GM23338 (cell line): ENCODE measurements around the gene HLCS. TPM values are rescaled to one million over a fixed set of nuclear protein-coding genes. Genes with fewer than 3 reads are reported as not detected.

ENCODE experiments used
- ATAC-seq: fragments of 200-7000 bp; cut with Tn5 transposase; 3 replicates; pipeline ENCODE4 v1.9.1; 2020
- DNase-seq: peaks from one replicate; pipeline ENCODE4 v3.0.0-alpha.2; 2015; ENCODE audit warnings: low spot score
- H2AFZ ChIP-seq: fragments of 200-600 bp; sonication (generic); 2 replicates; pipeline ENCODE4 v1.8.0; 2016; ENCODE audit warnings: antibody characterized with exemption, mild to moderate bottlenecking, moderate library complexity
- H3F3A ChIP-seq: fragments of 200-600 bp; sonication (generic); replicated peaks from 2 replicates; pipeline ENCODE4 v1.8.0; 2017; ENCODE audit warnings: antibody characterized with exemption, mixed run types, low read depth
- H3K27ac ChIP-seq: fragments of 200-600 bp; sonication (generic); 2 replicates; pipeline ENCODE4 v1.6.1; 2016; ENCODE audit warnings: low read depth
- H3K27me3 ChIP-seq: fragments of 200-600 bp; sonication (generic); 2 replicates; pipeline ENCODE4 v1.8.0; 2016; ENCODE audit warnings: mild to moderate bottlenecking, mixed run types, moderate library complexity; ENCODE audit not compliant: insufficient read depth
- H3K36me3 ChIP-seq: fragments of 200-600 bp; sonication (generic); 2 replicates; pipeline ENCODE4 v1.8.0; 2016; ENCODE audit warnings: mild to moderate bottlenecking; ENCODE audit not compliant: insufficient read depth
- H3K4me1 ChIP-seq: fragments of 200-600 bp; sonication (generic); 2 replicates; pipeline ENCODE4 v1.8.0; 2016; ENCODE audit warnings: mild to moderate bottlenecking, moderate library complexity; ENCODE audit not compliant: insufficient read depth
- H3K4me2 ChIP-seq: fragments of 200-600 bp; sonication (generic); 2 replicates; pipeline ENCODE4 v1.7.1; 2017; ENCODE audit warnings: mixed run types
- H3K4me3 ChIP-seq: fragments of 200-600 bp; sonication (generic); 2 replicates; pipeline ENCODE4 v1.6.1; 2016; ENCODE audit warnings: mixed run types
- H3K79me2 ChIP-seq: fragments of 200-600 bp; sonication (generic); replicated peaks from 2 replicates; pipeline ENCODE4 v1.8.0; 2017; ENCODE audit warnings: mild to moderate bottlenecking; ENCODE audit not compliant: insufficient read depth
- H3K9me2 ChIP-seq: fragments of 200-600 bp; sonication (generic); 2 replicates; pipeline ENCODE4 v1.8.0; 2017; ENCODE audit not compliant: insufficient read depth
- H4K20me1 ChIP-seq: fragments of 200-600 bp; sonication (generic); replicated peaks from 2 replicates; pipeline ENCODE4 v1.8.0; 2017; ENCODE audit warnings: mild to moderate bottlenecking; ENCODE audit not compliant: insufficient read depth
- H3K27ac Mint-ChIP-seq: 2 replicates; pipeline ENCODE4 v1.8.0; 2020; ENCODE audit warnings: inconsistent platforms, mild to moderate bottlenecking, moderate library complexity, mixed read lengths
- H3K27me3 Mint-ChIP-seq: 3 replicates; pipeline ENCODE4 v1.8.0; 2022; ENCODE audit warnings: low read depth, mild to moderate bottlenecking, moderate library complexity, mixed read lengths, inconsistent platforms; ENCODE audit not compliant: insufficient read depth, poor library complexity
- H3K36me3 Mint-ChIP-seq: 3 replicates; pipeline ENCODE4 v1.8.0; 2021; ENCODE audit warnings: low read depth, mild to moderate bottlenecking, inconsistent platforms, moderate library complexity, mixed read lengths
- H3K4me1 Mint-ChIP-seq: 3 replicates; pipeline ENCODE4 v1.8.0; 2020; ENCODE audit warnings: mild to moderate bottlenecking, inconsistent platforms, mixed read lengths
- H3K4me3 Mint-ChIP-seq: 3 replicates; pipeline ENCODE4 v1.8.0; 2021; ENCODE audit warnings: moderate library complexity, mild to moderate bottlenecking, inconsistent platforms, mixed read lengths
- H3K9me3 Mint-ChIP-seq: 3 replicates; pipeline ENCODE4 v1.8.0; 2020; ENCODE audit warnings: moderate library complexity, mild to moderate bottlenecking, inconsistent platforms, mixed read lengths
- CREB1 ChIP-seq: fragments of 250-450 bp; sonication (Bioruptor Pico); IDR thresholded peaks from 2 replicates; pipeline ENCODE4 v1.5.0; 2020; ENCODE audit warnings: low read depth, mild to moderate bottlenecking, moderate library complexity
- EZH2 ChIP-seq: fragments of 200-600 bp; sonication (generic); IDR thresholded peaks from one replicate; pipeline ENCODE4 v1.8.0; 2017; ENCODE audit warnings: antibody characterized with exemption, mild to moderate bottlenecking, low read depth; ENCODE audit not compliant: unreplicated experiment
- EZH2phosphoT487 ChIP-seq: fragments of 200-600 bp; sonication (generic); IDR thresholded peaks from one replicate; pipeline ENCODE4 v1.8.1; 2018; ENCODE audit warnings: antibody characterized with exemption; ENCODE audit not compliant: unreplicated experiment
- JUNB ChIP-seq: IDR thresholded peaks from one replicate; pipeline ENCODE4 v1.6.1; 2016; ENCODE audit warnings: antibody characterized with exemption; ENCODE audit not compliant: unreplicated experiment
- NANOG ChIP-seq: IDR thresholded peaks from 2 replicates; pipeline ENCODE4 v1.6.1; 2016; ENCODE audit warnings: antibody characterized with exemption, borderline replicate concordance
- POLR2AphosphoS5 ChIP-seq: IDR thresholded peaks from 2 replicates; pipeline ENCODE4 v1.6.1; 2016; ENCODE audit warnings: antibody characterized with exemption, low read depth
- STAT1 ChIP-seq: IDR thresholded peaks from one replicate; pipeline ENCODE4 v1.6.1; 2016; ENCODE audit warnings: antibody characterized with exemption; ENCODE audit not compliant: unreplicated experiment
- ZNF114 ChIP-seq: fragments of 250-450 bp; sonication (Bioruptor Pico); IDR thresholded peaks from 2 replicates; pipeline ENCODE4 v1.5.0; 2020; ENCODE audit warnings: mild to moderate bottlenecking, moderate library complexity
- ZNF331 ChIP-seq: fragments of 250-450 bp; sonication (Bioruptor Pico); IDR thresholded peaks from 2 replicates; pipeline ENCODE4 v1.5.0; 2020; ENCODE audit warnings: low read depth, mild to moderate bottlenecking, moderate library complexity
- polyA plus RNA-seq: library from polyadenylated mRNA; unstranded; fragments of >200 nt; fragmentation: Nextera tagmentation; extraction: Ambion mirVana; gene quantifications from 2 replicates; pipeline ENCODE4 v1.2.1, GENCODE V29; 2016
- total RNA-seq: library from RNA; depleted of rRNA; stranded (reverse); fragments of >200 nt; shearing (Covaris generic); gene quantifications from 2 replicates; pipeline ENCODE4 v1.2.3, GENCODE V29; 2014
- TF ChIP-seq, protein P1 (sequence below), 2 experiments: fragments of 200-600 bp in 1 of 2; sonication (generic) in 1 of 2; conservative IDR thresholded peaks; 2 replicates each; pipeline versions ENCODE4 v1.5.1 to v1.6.1; 2016 to 2017; ENCODE audit warnings: antibody characterized with exemption in 2 of 2, low read depth in 2 of 2, mild to moderate bottlenecking in 2 of 2, moderate library complexity in 1 of 2
- TF ChIP-seq, protein P2 (sequence below): fragments of 250-450 bp; sonication (Bioruptor Pico); IDR thresholded peaks from 2 replicates; pipeline ENCODE4 v1.5.0; 2020; ENCODE audit warnings: mild to moderate bottlenecking, moderate library complexity
- TF ChIP-seq, protein P3 (sequence below): IDR thresholded peaks from 2 replicates; pipeline ENCODE4 v1.6.1; 2016; ENCODE audit warnings: antibody characterized with exemption
- TF ChIP-seq, protein P4 (sequence below): IDR thresholded peaks from one replicate; pipeline ENCODE4 v1.6.1; 2018; ENCODE audit warnings: antibody characterized with exemption; ENCODE audit not compliant: unreplicated experiment

The HLCS gene
- total and polyA plus RNA-seq, 2 experiments from 2014 or later: 6.1 to 14.7 TPM

DNA sequence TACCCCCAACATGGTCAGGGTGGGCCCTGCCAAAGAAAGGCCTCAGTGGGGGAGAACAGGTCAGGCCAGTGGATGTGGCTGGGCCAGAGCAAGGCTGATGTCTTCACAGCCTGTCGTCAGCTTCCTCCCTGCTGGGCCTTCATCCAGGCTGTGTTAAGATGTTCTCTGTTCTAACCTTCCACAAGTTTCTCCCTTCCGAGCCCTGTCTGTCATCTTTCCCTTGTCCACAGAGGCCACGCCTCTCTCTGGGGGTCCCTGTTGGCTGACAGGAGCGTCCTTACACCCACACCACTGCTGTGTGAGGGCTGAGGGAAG, 231.3 kb downstream of the HLCS start:
- Histone ChIP-seq H3K4me1 (no peaks in the 10 kb centered on the region), H3K27me3 (no peaks in the 10 kb centered on the region), H4K20me1 (no peaks in the 10 kb centered on the region), H3K79me2 (no peaks in the 10 kb centered on the region), H3K4me3 (no peak overlapping the region), H3K27ac (no peak overlapping the region), H3K36me3 (no peaks in the 10 kb centered on the region), H3K9me2 (no peaks in the 10 kb centered on the region), H3K4me2 (no peak overlapping the region), H3F3A (no peaks in the 10 kb centered on the region), H2AFZ (no peak overlapping the region)
- DNase-seq: no peak
- no peak for ATAC-seq
- Mint-ChIP-seq H3K27me3 (peaks cover 7% of the 10 kb centered on the region), H3K9me3 (no peaks in the 10 kb centered on the region), H3K36me3 (no peaks in the 10 kb centered on the region), H3K4me3 (no peak overlapping the region), H3K27ac (no peak overlapping the region), H3K4me1 (peaks cover 8% of the 10 kb centered on the region)
- TF ChIP-seq CREB1 (CRISPR knock-in tag): no peak
- TF ChIP-seq, protein P1, sequence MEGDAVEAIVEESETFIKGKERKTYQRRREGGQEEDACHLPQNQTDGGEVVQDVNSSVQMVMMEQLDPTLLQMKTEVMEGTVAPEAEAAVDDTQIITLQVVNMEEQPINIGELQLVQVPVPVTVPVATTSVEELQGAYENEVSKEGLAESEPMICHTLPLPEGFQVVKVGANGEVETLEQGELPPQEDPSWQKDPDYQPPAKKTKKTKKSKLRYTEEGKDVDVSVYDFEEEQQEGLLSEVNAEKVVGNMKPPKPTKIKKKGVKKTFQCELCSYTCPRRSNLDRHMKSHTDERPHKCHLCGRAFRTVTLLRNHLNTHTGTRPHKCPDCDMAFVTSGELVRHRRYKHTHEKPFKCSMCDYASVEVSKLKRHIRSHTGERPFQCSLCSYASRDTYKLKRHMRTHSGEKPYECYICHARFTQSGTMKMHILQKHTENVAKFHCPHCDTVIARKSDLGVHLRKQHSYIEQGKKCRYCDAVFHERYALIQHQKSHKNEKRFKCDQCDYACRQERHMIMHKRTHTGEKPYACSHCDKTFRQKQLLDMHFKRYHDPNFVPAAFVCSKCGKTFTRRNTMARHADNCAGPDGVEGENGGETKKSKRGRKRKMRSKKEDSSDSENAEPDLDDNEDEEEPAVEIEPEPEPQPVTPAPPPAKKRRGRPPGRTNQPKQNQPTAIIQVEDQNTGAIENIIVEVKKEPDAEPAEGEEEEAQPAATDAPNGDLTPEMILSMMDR (conservative IDR thresholded peaks at IDR 0.05; ENCODE audit: low read depth in 2 of 2): no peak
- no peak for TF ChIP-seq POLR2AphosphoS5
- no peak for TF ChIP-seq EZH2phosphoT487
- no peak for TF ChIP-seq EZH2
- no peak for TF ChIP-seq NANOG
- TF ChIP-seq ZNF114: no peak
- TF ChIP-seq, protein P2, sequence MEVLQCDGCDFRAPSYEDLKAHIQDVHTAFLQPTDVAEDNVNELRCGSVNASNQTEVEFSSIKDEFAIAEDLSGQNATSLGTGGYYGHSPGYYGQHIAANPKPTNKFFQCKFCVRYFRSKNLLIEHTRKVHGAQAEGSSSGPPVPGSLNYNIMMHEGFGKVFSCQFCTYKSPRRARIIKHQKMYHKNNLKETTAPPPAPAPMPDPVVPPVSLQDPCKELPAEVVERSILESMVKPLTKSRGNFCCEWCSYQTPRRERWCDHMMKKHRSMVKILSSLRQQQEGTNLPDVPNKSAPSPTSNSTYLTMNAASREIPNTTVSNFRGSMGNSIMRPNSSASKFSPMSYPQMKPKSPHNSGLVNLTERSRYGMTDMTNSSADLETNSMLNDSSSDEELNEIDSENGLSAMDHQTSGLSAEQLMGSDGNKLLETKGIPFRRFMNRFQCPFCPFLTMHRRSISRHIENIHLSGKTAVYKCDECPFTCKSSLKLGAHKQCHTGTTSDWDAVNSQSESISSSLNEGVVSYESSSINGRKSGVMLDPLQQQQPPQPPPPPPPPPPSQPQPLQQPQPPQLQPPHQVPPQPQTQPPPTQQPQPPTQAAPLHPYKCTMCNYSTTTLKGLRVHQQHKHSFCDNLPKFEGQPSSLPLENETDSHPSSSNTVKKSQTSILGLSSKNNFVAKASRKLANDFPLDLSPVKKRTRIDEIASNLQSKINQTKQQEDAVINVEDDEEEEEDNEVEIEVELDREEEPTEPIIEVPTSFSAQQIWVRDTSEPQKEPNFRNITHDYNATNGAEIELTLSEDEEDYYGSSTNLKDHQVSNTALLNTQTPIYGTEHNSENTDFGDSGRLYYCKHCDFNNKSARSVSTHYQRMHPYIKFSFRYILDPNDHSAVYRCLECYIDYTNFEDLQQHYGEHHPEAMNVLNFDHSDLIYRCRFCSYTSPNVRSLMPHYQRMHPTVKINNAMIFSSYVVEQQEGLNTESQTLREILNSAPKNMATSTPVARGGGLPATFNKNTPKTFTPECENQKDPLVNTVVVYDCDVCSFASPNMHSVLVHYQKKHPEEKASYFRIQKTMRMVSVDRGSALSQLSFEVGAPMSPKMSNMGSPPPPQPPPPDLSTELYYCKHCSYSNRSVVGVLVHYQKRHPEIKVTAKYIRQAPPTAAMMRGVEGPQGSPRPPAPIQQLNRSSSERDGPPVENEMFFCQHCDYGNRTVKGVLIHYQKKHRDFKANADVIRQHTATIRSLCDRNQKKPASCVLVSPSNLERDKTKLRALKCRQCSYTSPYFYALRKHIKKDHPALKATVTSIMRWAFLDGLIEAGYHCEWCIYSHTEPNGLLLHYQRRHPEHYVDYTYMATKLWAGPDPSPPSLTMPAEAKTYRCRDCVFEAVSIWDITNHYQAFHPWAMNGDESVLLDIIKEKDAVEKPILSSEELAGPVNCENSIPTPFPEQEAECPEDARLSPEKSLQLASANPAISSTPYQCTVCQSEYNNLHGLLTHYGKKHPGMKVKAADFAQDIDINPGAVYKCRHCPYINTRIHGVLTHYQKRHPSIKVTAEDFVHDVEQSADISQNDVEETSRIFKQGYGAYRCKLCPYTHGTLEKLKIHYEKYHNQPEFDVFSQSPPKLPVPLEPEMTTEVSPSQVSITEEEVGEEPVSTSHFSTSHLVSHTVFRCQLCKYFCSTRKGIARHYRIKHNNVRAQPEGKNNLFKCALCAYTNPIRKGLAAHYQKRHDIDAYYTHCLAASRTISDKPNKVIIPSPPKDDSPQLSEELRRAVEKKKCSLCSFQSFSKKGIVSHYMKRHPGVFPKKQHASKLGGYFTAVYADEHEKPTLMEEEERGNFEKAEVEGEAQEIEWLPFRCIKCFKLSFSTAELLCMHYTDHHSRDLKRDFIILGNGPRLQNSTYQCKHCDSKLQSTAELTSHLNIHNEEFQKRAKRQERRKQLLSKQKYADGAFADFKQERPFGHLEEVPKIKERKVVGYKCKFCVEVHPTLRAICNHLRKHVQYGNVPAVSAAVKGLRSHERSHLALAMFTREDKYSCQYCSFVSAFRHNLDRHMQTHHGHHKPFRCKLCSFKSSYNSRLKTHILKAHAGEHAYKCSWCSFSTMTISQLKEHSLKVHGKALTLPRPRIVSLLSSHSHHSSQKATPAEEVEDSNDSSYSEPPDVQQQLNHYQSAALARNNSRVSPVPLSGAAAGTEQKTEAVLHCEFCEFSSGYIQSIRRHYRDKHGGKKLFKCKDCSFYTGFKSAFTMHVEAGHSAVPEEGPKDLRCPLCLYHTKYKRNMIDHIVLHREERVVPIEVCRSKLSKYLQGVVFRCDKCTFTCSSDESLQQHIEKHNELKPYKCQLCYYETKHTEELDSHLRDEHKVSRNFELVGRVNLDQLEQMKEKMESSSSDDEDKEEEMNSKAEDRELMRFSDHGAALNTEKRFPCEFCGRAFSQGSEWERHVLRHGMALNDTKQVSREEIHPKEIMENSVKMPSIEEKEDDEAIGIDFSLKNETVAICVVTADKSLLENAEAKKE: no peak
- TF ChIP-seq, protein P3, sequence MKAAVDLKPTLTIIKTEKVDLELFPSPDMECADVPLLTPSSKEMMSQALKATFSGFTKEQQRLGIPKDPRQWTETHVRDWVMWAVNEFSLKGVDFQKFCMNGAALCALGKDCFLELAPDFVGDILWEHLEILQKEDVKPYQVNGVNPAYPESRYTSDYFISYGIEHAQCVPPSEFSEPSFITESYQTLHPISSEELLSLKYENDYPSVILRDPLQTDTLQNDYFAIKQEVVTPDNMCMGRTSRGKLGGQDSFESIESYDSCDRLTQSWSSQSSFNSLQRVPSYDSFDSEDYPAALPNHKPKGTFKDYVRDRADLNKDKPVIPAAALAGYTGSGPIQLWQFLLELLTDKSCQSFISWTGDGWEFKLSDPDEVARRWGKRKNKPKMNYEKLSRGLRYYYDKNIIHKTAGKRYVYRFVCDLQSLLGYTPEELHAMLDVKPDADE: no peak
- no peak for TF ChIP-seq JUNB
- no peak for TF ChIP-seq ZNF331 (CRISPR knock-in tag)
- no peak for TF ChIP-seq STAT1
- TF ChIP-seq, protein P4, sequence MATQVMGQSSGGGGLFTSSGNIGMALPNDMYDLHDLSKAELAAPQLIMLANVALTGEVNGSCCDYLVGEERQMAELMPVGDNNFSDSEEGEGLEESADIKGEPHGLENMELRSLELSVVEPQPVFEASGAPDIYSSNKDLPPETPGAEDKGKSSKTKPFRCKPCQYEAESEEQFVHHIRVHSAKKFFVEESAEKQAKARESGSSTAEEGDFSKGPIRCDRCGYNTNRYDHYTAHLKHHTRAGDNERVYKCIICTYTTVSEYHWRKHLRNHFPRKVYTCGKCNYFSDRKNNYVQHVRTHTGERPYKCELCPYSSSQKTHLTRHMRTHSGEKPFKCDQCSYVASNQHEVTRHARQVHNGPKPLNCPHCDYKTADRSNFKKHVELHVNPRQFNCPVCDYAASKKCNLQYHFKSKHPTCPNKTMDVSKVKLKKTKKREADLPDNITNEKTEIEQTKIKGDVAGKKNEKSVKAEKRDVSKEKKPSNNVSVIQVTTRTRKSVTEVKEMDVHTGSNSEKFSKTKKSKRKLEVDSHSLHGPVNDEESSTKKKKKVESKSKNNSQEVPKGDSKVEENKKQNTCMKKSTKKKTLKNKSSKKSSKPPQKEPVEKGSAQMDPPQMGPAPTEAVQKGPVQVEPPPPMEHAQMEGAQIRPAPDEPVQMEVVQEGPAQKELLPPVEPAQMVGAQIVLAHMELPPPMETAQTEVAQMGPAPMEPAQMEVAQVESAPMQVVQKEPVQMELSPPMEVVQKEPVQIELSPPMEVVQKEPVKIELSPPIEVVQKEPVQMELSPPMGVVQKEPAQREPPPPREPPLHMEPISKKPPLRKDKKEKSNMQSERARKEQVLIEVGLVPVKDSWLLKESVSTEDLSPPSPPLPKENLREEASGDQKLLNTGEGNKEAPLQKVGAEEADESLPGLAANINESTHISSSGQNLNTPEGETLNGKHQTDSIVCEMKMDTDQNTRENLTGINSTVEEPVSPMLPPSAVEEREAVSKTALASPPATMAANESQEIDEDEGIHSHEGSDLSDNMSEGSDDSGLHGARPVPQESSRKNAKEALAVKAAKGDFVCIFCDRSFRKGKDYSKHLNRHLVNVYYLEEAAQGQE: no peak
